ENCODE measurements around the gene CERK.

The CERK gene

DNA sequence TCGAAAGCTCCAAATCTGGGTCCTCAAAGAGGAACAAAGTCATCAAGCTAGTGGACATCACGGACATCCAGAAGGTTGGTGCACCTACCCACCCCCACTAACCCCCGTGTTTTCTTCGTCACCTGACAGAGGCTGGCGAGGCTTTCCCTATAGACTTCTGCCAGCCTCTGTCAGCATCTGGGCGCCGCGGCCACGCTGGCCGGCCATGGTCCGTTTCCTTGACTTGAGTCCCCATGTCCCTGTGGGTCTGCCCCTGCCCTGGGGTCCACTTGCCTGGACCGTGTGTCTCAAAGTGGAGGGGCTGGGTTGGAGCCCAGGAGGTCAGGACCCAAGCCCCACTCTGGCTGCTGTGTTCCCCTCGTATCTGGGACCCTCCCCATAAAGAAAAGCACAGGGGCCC is 62.6 kb downstream of the CERK start:
- no peak for DNase-seq

DNA sequence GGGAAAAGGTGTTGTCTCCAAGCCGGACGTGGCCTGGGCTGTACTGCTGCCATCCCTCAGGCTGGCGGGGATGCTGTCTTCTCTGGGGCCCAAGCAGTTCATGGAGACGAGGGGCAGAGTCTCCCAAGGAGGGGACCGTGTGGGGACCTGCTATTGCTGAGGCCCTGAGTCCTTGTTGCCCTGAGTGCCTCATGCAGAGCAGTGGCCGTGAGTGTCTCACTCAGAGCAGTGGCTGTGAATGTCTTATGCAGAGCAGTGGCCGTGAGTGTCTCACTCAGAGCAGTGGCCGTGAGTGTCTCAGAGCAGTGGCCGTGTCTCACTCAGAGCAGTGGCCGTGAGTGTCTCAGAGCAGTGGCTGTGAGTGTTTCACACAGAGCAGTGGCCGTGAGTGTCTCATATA is 63.1 kb downstream of the CERK start:
- DNase-seq: no peak

DNA sequence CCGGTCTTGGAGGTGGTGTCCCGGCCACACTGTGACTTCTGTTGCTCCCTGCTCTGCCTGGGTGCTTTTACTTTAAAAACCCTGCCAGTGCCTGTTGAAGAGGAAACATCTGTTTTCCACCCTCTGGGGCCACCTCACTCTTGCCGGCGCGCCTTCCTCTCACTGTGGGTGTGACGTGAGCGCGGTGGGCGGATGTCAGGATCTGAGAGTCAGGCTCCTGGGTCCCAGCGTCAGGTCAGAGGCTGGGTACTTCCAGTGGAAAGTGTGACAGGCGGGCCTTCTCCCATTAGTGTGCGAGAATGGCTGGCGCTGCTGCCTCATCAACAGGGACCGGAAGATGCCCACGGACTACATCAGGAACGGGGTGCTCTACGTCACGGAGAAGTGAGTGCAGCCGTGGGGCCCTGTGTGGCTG is 63.7 kb downstream of the CERK start:
- DNase-seq: no peak

DNA sequence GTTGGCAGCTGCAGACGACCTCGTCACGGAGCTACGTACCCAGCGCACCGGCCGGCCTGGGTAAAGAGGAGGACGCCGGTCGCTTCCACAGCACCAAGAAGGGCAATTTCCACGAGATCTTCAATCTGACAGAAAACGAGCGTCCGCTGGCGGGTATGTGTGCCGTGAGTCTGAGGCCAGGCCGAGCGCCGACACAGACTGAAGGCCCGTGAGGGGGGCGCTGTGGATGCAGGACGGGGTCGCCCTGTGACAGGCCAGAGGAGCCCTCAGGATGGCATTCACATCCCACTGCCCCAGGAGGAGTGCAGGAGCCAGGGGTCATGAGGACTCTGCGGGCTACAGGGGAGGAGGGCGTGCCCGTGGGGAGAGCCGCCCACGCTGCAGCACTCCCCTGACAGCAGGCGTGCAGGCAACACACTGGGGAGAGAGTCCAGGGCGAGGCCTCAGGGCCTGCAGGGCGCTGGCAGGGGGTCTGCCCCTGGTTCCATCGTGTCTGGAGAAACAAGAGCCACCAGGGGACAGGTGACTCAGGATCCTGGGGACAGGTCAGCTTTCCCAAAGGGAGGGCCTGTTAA is 64.3 kb downstream of the CERK start:
- no peak for DNase-seq

DNA sequence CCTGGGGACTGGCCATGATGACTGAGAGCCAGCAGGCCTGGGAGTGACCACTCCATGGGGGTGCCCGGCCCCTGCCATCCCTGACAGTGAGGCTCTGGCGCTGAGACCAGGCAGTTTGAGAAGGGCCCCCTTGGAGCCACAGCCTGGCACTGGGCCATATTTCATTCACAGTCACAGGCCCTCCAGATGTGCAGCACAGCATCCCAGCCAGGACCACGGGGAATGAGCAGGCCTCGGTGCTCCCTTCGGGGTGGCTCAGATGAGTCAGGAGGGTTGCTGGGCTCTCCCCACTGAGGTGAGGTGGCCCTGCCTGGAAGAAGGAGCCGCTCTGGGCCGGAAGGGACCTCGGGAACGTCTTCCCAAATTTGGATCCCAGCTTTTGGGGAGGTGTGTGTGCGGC is 64.8 kb downstream of the CERK start:
- no peak for DNase-seq

DNA sequence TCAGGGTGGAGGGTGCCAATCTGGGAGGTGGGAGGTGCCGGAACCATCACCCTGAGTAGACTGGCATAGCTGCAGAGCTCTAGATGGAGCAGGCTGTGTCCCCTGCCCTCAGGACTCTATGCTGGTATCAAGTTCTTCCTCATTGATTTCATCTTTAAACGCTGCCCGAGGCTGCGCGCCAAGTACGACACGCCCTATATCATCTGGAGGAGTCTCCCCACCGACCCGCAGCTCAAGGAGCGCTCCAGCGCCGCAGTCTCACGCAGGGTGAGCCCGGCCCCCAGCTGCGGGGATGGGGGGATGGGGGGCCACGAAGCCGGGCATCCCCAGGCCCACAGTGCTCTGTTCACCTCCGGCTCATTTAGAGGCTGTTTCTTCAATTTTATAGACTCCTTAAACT is 65.3 kb downstream of the CERK start:
- DNase-seq: no peak

DNA sequence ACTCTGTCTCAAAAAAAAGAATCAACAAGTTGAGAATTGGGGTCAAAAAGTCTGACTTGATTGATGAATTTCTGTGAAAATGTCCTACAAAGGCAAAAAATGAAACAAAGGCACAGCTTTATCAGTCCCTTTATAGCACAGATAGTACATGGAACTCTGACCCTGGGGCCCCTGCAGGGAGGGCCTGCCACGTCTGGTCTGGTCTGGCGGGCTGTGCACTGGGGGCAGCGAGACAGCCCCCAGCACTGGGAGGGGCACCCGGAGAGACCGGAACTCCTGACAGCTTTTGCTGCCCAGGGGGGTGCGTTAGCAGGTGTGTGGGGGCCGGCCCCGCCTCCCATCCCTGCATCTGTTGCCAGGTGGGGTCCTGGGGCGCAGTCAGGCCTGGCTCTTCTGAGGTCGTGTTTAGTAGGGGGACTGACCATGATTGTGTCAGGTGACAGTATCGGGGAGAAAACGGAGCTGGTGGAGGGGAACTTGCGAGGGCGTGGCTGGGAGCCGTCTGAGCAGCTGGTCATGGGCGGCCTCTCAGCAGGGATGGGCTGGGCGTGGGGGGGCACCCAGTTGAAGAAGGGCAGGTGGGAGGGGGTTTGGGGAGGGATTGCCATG is 66.1 kb downstream of the CERK start:
- no peak for DNase-seq

DNA sequence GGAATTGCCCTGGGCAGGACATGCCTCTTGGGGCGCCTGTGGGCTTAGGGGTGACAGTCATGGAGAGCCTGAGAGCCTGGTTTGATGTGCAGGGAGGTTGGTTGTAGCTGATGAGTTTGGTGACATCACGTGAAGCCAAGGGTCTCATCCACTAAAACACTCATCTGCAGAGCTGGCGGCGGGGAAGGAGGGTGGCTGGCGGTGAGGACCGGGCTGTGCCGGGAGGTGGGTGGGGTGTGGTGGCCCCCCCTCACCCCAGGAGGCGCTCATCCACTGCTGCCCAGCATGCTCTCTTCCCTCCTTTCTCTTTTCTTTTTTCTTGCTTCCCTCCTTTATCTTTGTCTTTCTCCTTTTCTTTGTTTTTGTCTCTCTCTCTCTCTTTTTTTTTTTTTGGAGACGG is 68.9 kb downstream of the CERK start:
- DNase-seq: no peak

DNA sequence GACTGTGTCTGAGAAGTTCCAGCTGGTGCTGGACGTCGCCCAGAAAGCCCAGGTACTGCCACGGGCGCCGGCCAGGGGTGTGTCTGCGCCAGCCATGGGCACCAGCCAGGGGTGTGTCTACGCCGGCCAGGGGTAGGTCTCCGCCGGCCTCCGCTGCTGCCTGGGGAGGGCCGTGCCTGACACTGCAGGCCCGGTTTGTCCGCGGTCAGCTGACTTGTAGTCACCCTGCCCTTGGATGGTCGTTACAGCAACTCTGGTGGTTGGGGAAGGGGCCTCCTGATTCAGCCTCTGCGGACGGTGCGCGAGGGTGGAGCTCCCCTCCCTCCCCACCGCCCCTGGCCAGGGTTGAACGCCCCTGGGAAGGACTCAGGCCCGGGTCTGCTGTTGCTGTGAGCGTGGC is 69.9 kb downstream of the CERK start:
- DNase-seq: no peak

DNA sequence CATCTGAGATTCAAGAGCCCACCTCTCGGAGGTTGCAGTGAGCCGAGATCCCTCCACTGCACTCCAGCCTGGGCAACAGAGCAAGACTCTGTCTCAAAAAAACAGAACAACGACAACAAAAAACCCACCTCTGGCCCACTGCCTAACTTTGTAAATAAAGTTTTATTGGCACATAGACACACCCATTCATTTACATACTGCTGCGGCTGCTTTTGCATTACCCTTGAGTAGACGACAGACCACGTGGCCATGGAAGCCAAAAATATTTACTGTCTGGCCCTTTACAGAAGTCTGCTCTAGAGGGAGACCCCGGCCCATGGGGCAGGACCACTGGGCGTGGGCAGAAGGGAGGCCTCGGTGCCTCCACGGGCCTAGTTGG is 70.8 kb downstream of the CERK start:
- no peak for DNase-seq

DNA sequence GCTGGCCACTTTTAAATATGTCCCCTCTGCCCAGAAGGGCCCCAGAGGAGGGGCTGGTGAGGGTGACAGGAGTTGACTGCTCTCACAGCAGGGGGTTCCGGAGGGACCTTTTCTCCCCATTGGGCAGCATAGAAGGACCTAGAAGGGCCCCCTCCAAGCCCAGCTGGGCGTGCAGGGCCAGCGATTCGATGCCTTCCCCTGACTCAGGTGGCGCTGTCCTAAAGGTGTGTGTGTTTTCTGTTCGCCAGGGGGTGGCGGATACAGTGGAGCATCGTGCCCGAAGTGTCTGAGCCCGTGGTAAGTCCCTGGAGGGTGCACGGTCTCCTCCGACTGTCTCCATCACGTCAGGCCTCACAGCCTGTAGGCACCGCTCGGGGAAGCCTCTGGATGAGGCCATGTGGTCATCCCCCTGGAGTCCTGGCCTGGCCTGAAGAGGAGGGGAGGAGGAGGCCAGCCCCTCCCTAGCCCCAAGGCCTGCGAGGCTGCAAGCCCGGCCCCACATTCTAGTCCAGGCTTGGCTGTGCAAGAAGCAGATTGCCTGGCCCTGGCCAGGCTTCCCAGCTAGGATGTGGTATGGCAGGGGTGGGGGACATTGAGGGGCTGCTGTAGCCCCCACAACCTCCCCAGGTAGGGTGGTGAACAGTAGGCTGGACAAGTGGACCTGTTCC is 71.3 kb downstream of the CERK start:
- DNase-seq: no peak

DNA sequence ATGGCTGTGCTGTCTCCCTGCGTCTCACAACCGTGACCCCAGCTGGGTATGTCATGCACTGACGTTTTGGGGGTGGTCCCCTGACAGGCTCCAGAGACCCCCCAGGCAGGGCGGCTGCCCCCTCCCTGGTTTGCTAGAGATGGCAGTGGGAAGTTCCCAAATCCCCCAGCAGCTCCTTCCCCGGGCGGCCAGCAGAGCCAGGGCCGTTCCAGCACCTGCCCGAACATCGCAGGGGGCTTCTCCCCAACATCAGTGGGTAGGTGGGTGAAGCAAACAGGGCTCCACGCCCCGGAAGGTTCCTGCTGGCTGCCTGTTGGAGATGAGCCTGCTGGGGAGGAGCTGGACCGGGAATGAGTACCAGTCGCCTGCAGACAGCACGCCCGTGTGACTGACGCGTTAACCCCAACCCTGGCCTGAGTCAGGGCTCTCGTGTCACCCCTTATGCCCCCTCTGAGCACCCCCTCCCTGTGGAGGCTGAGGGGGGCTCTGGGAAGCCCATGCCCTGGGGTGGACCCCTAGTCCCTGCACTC is 72.2 kb downstream of the CERK start:
- DNase-seq: no peak

DNA sequence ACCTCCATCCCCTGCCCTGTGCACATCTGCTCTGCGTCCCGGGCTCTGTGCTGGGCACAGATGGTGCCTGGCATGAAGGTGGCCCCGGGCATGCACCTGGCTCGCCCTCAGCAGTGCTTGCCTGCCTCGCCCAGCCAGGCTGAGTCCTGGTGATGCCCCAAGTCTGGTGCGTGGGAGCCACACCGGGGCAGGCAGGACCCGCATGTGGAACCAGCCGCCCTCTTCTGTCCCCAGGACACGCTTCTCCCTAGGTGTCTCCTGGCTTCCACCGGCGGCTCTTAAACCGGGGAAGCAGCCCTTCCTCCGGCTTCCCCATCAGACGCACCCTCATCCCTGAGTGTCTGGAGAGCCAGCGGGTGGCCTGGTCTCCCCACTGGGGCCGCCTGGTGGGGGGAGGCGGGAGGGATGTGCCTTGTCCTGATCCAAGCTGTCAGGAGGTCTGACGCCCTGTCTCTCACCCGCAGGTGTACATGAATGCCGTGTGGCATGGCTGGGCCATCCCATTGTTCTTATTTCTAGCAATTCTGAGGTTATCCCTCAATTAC is 72.8 kb downstream of the CERK start:
- DNase-seq: no peak

DNA sequence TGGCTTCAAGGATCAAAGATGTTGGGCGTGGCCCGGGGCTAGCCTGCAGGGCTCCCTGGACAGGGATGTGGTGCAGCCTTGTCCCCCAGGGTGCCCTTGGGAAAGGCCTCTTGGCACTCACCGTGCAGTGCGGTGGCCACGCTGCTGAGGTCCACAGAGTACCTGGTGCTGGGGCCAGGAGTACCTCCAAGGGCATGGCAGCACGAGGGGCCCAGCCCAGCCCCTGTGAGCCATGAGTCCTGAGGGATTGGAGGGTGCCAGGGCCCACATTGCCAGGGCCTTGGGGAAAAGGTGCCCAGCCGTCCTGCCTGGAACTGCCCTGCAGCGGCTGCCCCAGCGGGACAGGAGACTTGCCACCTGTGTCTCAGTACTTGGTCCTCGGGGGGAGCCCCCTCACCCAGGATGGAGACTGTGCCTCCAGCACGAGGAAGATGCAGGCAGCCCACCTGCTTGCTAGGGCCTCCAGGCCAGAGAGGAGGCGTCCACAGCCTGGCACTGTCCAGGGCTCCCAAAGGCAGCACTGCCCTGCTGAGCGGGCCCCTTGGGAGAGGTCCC is 73.7 kb downstream of the CERK start:
- DNase-seq: no peak

DNA sequence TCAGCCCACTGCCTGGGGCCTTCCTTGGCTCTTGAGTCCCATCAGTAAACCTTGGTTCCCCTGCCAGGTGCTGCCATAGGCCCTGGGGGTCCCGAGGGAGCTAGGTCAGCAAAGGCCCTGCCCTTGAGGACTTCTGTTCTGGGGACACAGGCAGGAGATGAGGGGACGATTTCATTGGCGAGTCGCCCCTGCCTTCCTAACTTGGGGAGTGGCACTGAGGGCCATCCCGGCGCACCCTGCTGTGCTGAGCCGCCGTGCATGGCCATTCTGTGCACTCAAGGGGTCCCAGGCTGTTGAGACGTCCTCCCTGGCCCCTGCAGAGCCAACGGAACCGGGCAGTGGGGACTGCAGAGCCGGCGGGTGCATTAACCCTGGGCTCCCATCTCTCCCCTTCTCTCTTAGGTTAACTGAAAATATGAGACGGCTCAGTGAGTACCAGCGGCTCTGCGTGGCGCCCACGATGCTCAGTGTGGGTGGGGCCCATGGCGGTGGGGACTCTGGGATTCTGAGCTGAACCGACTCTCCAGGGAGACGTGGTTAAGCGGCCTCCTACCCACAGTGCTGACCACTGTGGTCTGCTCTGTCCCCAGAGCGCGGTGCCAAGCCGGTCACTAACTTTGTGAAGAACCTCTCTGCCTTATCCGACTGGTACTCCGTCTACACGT is 74.5 kb downstream of the CERK start:
- no peak for DNase-seq

DNA sequence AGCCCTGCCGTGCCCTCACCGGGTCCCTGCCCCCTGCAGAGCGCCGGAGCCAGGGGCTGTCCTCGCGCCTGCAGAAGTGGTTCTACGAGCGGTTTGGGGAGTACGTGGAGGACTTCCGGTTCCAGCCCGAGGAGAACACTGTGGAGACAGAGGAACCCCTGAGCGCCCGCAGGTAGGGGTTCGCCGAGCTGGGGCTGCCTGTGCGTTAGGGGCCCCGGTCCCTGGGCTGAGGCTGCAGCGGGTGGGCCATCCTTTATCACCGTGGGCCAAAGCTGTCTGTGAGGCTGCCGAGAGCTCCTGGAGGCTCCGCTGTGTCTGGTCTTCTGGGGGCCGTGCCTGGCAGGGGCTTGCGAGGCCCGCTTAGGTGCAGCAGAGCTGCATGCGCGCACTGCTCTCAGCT is 75.1 kb downstream of the CERK start:
- DNase-seq: no peak

DNA sequence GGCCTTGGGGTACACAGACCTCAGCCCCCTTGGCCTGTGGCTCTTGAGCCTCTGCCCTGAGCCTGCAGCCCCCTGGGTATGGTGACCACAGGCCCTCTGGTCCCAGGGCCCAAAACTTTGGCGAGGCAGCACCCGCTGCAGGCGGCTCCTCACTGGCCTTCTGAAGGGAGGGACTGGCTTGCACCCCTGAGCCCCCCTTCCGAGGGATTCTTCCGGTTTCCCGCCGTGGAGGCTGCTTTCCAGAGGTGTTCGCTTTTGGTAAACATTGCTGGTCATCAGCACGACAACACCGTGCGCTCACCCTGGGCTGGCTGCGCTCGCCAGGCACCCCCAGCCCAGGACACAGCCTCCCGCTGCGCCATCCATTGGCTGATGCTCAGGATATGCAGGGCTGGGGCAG is 75.8 kb downstream of the CERK start:
- DNase-seq: no peak

DNA sequence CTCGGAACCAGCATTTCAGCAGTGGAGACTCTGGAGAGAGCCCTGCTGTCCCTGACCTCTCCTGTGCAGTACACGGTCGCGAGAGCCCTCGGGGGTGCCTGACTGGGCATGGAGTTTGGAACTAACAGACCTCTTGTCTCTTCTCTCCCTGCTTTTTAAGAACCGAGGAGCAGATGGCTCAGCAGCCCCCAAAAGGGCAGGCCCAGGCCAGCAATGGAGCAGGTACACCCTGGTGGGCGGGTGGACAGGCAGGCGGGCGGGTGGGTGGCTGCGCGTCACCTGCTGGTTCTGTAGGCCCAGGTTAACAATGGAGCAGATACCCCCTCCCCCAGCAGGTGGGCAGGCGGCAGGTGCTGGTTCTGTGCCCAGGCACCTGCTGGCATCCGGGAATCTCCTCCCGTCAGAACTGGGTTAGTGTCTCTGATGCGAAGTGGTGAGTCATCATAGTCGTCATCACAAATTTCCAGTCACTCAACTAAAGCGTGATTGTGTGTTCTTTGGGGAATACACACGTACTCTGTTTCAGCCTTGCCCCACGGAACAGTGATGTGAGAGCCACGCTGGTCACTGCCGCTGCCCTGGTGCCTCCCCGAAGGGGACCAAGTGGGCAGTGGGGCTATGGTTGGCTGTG is 76.7 kb downstream of the CERK start:
- no peak for DNase-seq

DNA sequence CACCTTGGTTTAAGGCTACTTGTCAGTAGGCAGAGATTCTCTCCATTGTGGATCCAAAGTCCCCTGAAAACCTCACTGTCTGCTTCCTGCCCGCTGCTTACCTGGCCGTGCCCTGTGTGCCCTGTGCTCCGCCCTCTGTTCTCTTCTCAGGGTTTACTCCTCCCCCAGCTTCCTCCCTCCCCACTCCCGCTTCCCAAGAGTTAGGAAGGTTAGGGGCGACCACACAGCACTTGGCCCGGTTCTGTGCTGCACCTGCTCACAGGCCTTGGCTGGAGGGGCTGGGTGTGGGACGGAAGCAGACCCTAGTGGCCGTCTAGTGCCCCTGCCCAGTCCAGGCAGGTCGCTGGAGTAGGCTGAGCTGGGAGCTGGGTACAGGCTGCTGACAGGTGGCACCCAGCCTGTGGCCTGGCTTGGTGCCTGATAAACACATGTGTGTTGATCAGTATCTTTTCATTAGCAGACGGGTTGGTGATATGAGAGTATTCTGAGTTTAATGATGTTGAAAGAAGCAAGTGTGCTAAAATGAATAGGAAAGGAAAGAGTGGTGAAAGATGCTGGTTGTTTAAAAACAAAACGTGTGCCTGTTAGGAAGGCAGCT is 77.3 kb downstream of the CERK start:
- DNase-seq: no peak

DNA sequence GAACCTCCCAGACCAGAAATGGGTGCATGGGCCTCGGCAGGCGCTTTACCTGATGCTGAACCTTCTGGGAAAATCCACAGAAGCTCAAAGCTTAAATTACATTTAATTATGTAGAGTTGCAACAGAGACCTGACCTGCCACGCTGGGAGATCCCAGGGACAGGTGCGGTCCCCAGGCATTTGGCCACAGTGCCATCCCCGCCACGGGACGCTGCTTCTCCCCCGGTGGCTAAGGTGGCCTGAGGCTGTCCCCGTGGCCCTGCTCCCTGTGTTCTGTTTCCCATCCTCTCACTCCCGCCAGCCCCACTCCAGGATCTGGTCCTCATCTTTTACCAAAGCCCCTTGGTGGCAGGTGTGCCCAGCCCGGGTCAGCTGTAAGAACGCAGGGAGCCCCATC is 78.3 kb downstream of the CERK start:
- DNase-seq: no peak

DNA sequence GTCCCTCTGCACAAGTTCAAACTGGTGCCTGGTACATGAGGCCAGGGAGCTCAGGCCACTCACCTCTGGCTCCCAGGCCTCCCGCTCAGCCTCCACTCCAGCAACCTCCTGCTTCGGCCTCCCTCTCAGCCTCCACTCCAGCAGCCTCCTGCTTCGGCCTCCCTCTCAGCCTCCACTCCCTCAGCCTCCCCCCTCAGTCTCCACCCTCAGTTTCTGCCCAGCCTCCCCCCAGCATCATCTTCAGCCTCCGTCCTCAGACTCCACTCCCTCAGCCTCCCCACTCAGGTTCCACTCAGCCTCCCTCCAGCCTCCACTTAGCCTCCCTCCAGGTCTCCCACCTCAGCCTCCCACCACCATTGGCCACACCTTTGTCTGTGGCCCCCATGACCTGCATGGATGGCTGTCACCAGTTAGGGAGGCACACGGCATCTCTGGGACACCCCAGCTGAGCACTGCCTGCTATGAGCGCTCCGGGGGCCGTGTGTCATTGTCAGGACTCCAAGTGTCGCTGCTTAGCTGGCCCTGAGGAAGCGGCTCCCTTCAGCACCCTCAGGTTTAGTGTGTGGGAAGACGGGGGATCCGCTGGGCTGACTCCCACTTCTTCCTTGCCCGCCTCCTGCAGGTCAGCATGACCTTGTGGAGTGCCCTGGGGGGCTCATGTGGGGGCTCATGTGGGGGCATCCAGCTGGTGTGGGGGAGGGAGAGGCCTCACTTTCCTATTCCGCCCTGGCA is 78.8 kb downstream of the CERK start:
- DNase-seq: no peak

Data from T1000 (cell line).